ENCODE measurements around the gene OR1N1.
"Not testable (repeated sequence)": the region's sequence is repeated elsewhere in the genome, so short reads cannot be mapped to it uniquely, and the experiment has no call there.

The OR1N1 gene

GRCh38 chr9:122527193-122527592 lies at the start of gene OR1N1:
Gene OR1N1 (minus strand): TSS chr9:122527293. CDS start chr9:122527293, 0 bp downstream.
- Mint-ChIP-seq H3K9me3 (no peaks in the 10 kb centered on the region), H3K4me3 (no peak within 1 kb of the TSS), H3K27me3 (peaks cover 39% of the 10 kb centered on the region), H3K36me3 (ENCODE audit: insufficient read depth) (no peaks in the 10 kb centered on the region), H3K4me1 (peaks cover 5% of the 10 kb centered on the region), H3K27ac (ENCODE audit: low read depth) (no peak within 1 kb of the TSS)
- ATAC-seq (replicated peaks; ENCODE audit: extremely low read depth, poor library complexity, severe bottlenecking) (no peak), DNase-seq (ENCODE audit: low spot score in 2 of 2) (no peak)

- Mint-ChIP-seq H3K4me3 (no peak overlapping the region), H3K36me3 (ENCODE audit: insufficient read depth) (no peaks in the 10 kb centered on the region), H3K27me3 (peaks cover 13% of the 10 kb centered on the region), H3K9me3 (no peaks in the 10 kb centered on the region), H3K27ac (ENCODE audit: low read depth) (no peak overlapping the region), H3K4me1 (no peaks in the 10 kb centered on the region)
- DNase-seq (ENCODE audit: low spot score in 2 of 2) (no peak), ATAC-seq (replicated peaks; ENCODE audit: extremely low read depth, poor library complexity, severe bottlenecking) (no peak)
Observed at GRCh38 chr9:122572456-122572855, 45.4 kb upstream of the OR1N1 start.

GRCh38 chr9:122567901-122568300 lies 40.8 kb upstream of the OR1N1 start:
- H3K36me3 Mint-ChIP-seq (ENCODE audit: insufficient read depth), result no peaks in the 10 kb centered on the region
- H3K4me1 Mint-ChIP-seq, result no peaks in the 10 kb centered on the region
- DNase-seq (ENCODE audit: low spot score in 2 of 2), result no peak
- ATAC-seq (replicated peaks; ENCODE audit: extremely low read depth, poor library complexity, severe bottlenecking), result no peak
- no peak overlapping the region for H3K4me3 Mint-ChIP-seq
- no peaks in the 10 kb centered on the region for H3K9me3 Mint-ChIP-seq
- peaks cover 53% of the 10 kb centered on the region for H3K27me3 Mint-ChIP-seq
- no peak overlapping the region for H3K27ac Mint-ChIP-seq (ENCODE audit: low read depth)

GRCh38 chr9:122562134-122562760 lies 35.2 kb upstream of the OR1N1 start:
- Mint-ChIP-seq H3K27me3 (peaks cover 71% of the 10 kb centered on the region), H3K4me1 (no peaks in the 10 kb centered on the region), H3K9me3 (no peaks in the 10 kb centered on the region), H3K4me3 (no peak overlapping the region), H3K27ac (ENCODE audit: low read depth) (no peak overlapping the region), H3K36me3 (ENCODE audit: insufficient read depth) (no peaks in the 10 kb centered on the region)
- no peak for DNase-seq (ENCODE audit: low spot score in 2 of 2)
- ATAC-seq (replicated peaks; ENCODE audit: extremely low read depth, poor library complexity, severe bottlenecking), result no peak

GRCh38 chr9:122561446-122561845 lies 34.4 kb upstream of the OR1N1 start:
- H3K4me1 Mint-ChIP-seq, result no peaks in the 10 kb centered on the region
- no peak for DNase-seq (ENCODE audit: low spot score in 2 of 2)
- ATAC-seq (replicated peaks; ENCODE audit: extremely low read depth, poor library complexity, severe bottlenecking), result no peak
- H3K9me3 Mint-ChIP-seq, result no peaks in the 10 kb centered on the region
- H3K36me3 Mint-ChIP-seq (ENCODE audit: insufficient read depth), result no peaks in the 10 kb centered on the region
- no peak overlapping the region for H3K27ac Mint-ChIP-seq (ENCODE audit: low read depth)
- peaks cover 68% of the 10 kb centered on the region for H3K27me3 Mint-ChIP-seq
- H3K4me3 Mint-ChIP-seq, result no peak overlapping the region

- ATAC-seq (replicated peaks; ENCODE audit: extremely low read depth, poor library complexity, severe bottlenecking) (no peak), DNase-seq (ENCODE audit: low spot score in 2 of 2) (no peak)
- Mint-ChIP-seq H3K36me3 (ENCODE audit: insufficient read depth) (no peaks in the 10 kb centered on the region), H3K27ac (ENCODE audit: low read depth) (no peak within 1 kb of the TSS), H3K4me1 (no peaks in the 10 kb centered on the region), H3K4me3 (no peak within 1 kb of the TSS), H3K27me3 (peaks cover 49% of the 10 kb centered on the region), H3K9me3 (no peaks in the 10 kb centered on the region)
Observed at GRCh38 chr9:122552812-122553211, 25.7 kb upstream of the OR1N1 start, which contains the start of gene OR1N2. Gene OR1N2 (plus strand): TSS chr9:122553112. CDS start chr9:122553212, 100 bp downstream.

- Mint-ChIP-seq H3K27me3 (peaks cover 49% of the 10 kb centered on the region), H3K36me3 (ENCODE audit: insufficient read depth) (no peaks in the 10 kb centered on the region), H3K4me1 (no peaks in the 10 kb centered on the region), H3K27ac (ENCODE audit: low read depth) (no peak overlapping the region), H3K4me3 (no peak overlapping the region), H3K9me3 (no peaks in the 10 kb centered on the region)
- ATAC-seq (replicated peaks; ENCODE audit: extremely low read depth, poor library complexity, severe bottlenecking), result no peak
- no peak for DNase-seq (ENCODE audit: low spot score in 2 of 2)
Observed at GRCh38 chr9:122551371-122551770, 24.3 kb upstream of the OR1N1 start.

GRCh38 chr9:122546196-122546595 lies 19.1 kb upstream of the OR1N1 start:
- H3K9me3 Mint-ChIP-seq, result no peaks in the 10 kb centered on the region
- peaks cover 69% of the 10 kb centered on the region for H3K27me3 Mint-ChIP-seq
- no peak for DNase-seq (ENCODE audit: low spot score in 2 of 2)
- no peak overlapping the region for H3K4me3 Mint-ChIP-seq
- H3K4me1 Mint-ChIP-seq, result no peaks in the 10 kb centered on the region
- no peak for ATAC-seq (replicated peaks; ENCODE audit: extremely low read depth, poor library complexity, severe bottlenecking)
- no peaks in the 10 kb centered on the region for H3K36me3 Mint-ChIP-seq (ENCODE audit: insufficient read depth)
- no peak overlapping the region for H3K27ac Mint-ChIP-seq (ENCODE audit: low read depth)

GRCh38 chr9:122538757-122539156 lies 11.7 kb upstream of the OR1N1 start:
- peaks cover 49% of the 10 kb centered on the region for H3K27me3 Mint-ChIP-seq
- H3K27ac Mint-ChIP-seq (ENCODE audit: low read depth), result no peak overlapping the region
- ATAC-seq (replicated peaks; ENCODE audit: extremely low read depth, poor library complexity, severe bottlenecking) (no peak), DNase-seq (ENCODE audit: low spot score in 2 of 2) (no peak)
- no peaks in the 10 kb centered on the region for H3K36me3 Mint-ChIP-seq (ENCODE audit: insufficient read depth)
- H3K4me3 Mint-ChIP-seq, result no peak overlapping the region
- H3K4me1 Mint-ChIP-seq, result no peaks in the 10 kb centered on the region
- no peaks in the 10 kb centered on the region for H3K9me3 Mint-ChIP-seq

GRCh38 chr9:122537066-122537465 lies 10.0 kb upstream of the OR1N1 start:
- H3K36me3 Mint-ChIP-seq (ENCODE audit: insufficient read depth); ATAC-seq (replicated peaks; ENCODE audit: extremely low read depth, poor library complexity, severe bottlenecking); DNase-seq (ENCODE audit: low spot score in 2 of 2); H3K4me3 Mint-ChIP-seq; H3K9me3 Mint-ChIP-seq; H3K4me1 Mint-ChIP-seq; H3K27ac Mint-ChIP-seq (ENCODE audit: low read depth): not testable (repeated sequence)
- peaks cover 50% of the 10 kb centered on the region for H3K27me3 Mint-ChIP-seq

- H3K36me3 Mint-ChIP-seq (ENCODE audit: insufficient read depth), result no peaks in the 10 kb centered on the region
- H3K9me3 Mint-ChIP-seq, result no peaks in the 10 kb centered on the region
- no peak overlapping the region for H3K4me3 Mint-ChIP-seq
- ATAC-seq (replicated peaks; ENCODE audit: extremely low read depth, poor library complexity, severe bottlenecking) (no peak), DNase-seq (ENCODE audit: low spot score in 2 of 2) (no peak)
- H3K27me3 Mint-ChIP-seq, result peaks cover 44% of the 10 kb centered on the region
- H3K4me1 Mint-ChIP-seq, result no peaks in the 10 kb centered on the region
- H3K27ac Mint-ChIP-seq (ENCODE audit: low read depth), result no peak overlapping the region
Observed at GRCh38 chr9:122536134-122536533, 9.0 kb upstream of the OR1N1 start.

- ATAC-seq (replicated peaks; ENCODE audit: extremely low read depth, poor library complexity, severe bottlenecking), result not testable (repeated sequence)
Observed at GRCh38 chr9:122531157-122531556, 4.1 kb upstream of the OR1N1 start.

GRCh38 chr9:122526602-122527001 lies 491 bp downstream of the OR1N1 start:
- peaks cover 35% of the 10 kb centered on the region for H3K27me3 Mint-ChIP-seq
- peaks cover 5% of the 10 kb centered on the region for H3K4me1 Mint-ChIP-seq
- no peaks in the 10 kb centered on the region for H3K36me3 Mint-ChIP-seq (ENCODE audit: insufficient read depth)
- ATAC-seq (replicated peaks; ENCODE audit: extremely low read depth, poor library complexity, severe bottlenecking), result no peak
- no peaks in the 10 kb centered on the region for H3K9me3 Mint-ChIP-seq
- H3K4me3 Mint-ChIP-seq, result no peak overlapping the region
- no peak overlapping the region for H3K27ac Mint-ChIP-seq (ENCODE audit: low read depth)
- no peak for DNase-seq (ENCODE audit: low spot score in 2 of 2)

More at GRCh38 chr9:122531157-122531556, 4.1 kb upstream of the OR1N1 start:
- H3K9me3 Mint-ChIP-seq; H3K4me3 Mint-ChIP-seq; H3K4me1 Mint-ChIP-seq; DNase-seq (ENCODE audit: low spot score in 2 of 2); H3K36me3 Mint-ChIP-seq (ENCODE audit: insufficient read depth); H3K27ac Mint-ChIP-seq (ENCODE audit: low read depth): not testable (repeated sequence)
- H3K27me3 Mint-ChIP-seq, result peaks cover 56% of the 10 kb centered on the region

Data from central memory CD8-positive, alpha-beta T cell (primary cell).